Measurements from ENCODE around the gene F2RL3. TPM values are rescaled to one million over a fixed set of nuclear protein-coding genes. Genes with fewer than 3 reads are reported as not detected.

The F2RL3 gene
- polyA plus RNA-seq, 1 donor from 2014 or later: not detected

DNA sequence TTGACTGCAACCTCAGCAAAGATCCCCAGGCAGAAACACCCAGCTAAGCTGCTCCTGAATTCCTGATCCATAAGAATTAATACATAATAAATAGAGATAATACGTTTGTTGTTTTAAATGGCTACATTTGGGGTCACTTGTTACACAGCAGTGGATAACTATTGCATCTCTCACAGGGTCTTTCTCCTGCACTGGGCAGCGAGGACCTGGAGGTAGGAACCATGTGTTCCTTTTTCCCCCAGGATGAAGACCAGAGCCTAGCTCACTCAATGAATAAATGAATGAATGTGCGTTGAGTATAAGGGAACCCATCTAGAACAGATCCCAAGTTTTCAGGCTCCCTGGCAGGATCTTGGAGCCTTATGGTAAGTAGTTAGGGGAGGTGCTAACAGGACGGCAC lies 30.7 kb downstream of the F2RL3 start:
- H3F3A ChIP-seq (ENCODE audit: insufficient read depth, low read length, poor library complexity, severe bottlenecking): no peaks in the 10 kb centered on the region
- no peak overlapping the region for H3K4me3 ChIP-seq (ENCODE audit: low read length)
- no peak overlapping the region for H3K27ac ChIP-seq (ENCODE audit: low read length)
- H4K20me1 ChIP-seq (ENCODE audit: insufficient read depth): no peaks in the 10 kb centered on the region
- no peak overlapping the region for H2AFZ ChIP-seq (ENCODE audit: low read depth, low read length)
- no peaks in the 10 kb centered on the region for H3K79me2 ChIP-seq (replicated peaks; ENCODE audit: insufficient read depth, low read length)
- H3K9ac ChIP-seq (ENCODE audit: low read length): no peak overlapping the region
- no peaks in the 10 kb centered on the region for H3K9me2 ChIP-seq (ENCODE audit: insufficient read depth, low read length)
- no peak overlapping the region for H3K4me2 ChIP-seq (ENCODE audit: low read length)
- TF ChIP-seq SMC3 (conservative IDR thresholded peaks at IDR 0.05; ENCODE audit: poor library complexity): no peak
- TF ChIP-seq, protein P1, sequence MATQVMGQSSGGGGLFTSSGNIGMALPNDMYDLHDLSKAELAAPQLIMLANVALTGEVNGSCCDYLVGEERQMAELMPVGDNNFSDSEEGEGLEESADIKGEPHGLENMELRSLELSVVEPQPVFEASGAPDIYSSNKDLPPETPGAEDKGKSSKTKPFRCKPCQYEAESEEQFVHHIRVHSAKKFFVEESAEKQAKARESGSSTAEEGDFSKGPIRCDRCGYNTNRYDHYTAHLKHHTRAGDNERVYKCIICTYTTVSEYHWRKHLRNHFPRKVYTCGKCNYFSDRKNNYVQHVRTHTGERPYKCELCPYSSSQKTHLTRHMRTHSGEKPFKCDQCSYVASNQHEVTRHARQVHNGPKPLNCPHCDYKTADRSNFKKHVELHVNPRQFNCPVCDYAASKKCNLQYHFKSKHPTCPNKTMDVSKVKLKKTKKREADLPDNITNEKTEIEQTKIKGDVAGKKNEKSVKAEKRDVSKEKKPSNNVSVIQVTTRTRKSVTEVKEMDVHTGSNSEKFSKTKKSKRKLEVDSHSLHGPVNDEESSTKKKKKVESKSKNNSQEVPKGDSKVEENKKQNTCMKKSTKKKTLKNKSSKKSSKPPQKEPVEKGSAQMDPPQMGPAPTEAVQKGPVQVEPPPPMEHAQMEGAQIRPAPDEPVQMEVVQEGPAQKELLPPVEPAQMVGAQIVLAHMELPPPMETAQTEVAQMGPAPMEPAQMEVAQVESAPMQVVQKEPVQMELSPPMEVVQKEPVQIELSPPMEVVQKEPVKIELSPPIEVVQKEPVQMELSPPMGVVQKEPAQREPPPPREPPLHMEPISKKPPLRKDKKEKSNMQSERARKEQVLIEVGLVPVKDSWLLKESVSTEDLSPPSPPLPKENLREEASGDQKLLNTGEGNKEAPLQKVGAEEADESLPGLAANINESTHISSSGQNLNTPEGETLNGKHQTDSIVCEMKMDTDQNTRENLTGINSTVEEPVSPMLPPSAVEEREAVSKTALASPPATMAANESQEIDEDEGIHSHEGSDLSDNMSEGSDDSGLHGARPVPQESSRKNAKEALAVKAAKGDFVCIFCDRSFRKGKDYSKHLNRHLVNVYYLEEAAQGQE (IDR thresholded peaks at IDR 0.05; ENCODE audit: borderline replicate concordance): no peak
- no peak for TF ChIP-seq RAD21 (conservative IDR thresholded peaks at IDR 0.05)
- TF ChIP-seq POLR2AphosphoS5 (IDR thresholded peaks at IDR 0.05): no peak
- TF ChIP-seq MXI1 (conservative IDR thresholded peaks at IDR 0.05; ENCODE audit: poor library complexity, severe bottlenecking): no peak
- no peak for TF ChIP-seq EZH2 (IDR thresholded peaks at IDR 0.05; ENCODE audit: borderline replicate concordance, insufficient read depth, low read length, poor library complexity, severe bottlenecking)
- TF ChIP-seq, protein P2, sequence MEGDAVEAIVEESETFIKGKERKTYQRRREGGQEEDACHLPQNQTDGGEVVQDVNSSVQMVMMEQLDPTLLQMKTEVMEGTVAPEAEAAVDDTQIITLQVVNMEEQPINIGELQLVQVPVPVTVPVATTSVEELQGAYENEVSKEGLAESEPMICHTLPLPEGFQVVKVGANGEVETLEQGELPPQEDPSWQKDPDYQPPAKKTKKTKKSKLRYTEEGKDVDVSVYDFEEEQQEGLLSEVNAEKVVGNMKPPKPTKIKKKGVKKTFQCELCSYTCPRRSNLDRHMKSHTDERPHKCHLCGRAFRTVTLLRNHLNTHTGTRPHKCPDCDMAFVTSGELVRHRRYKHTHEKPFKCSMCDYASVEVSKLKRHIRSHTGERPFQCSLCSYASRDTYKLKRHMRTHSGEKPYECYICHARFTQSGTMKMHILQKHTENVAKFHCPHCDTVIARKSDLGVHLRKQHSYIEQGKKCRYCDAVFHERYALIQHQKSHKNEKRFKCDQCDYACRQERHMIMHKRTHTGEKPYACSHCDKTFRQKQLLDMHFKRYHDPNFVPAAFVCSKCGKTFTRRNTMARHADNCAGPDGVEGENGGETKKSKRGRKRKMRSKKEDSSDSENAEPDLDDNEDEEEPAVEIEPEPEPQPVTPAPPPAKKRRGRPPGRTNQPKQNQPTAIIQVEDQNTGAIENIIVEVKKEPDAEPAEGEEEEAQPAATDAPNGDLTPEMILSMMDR (IDR thresholded peaks at IDR 0.05; ENCODE audit: poor library complexity, severe bottlenecking): no peak
- TF ChIP-seq TAF1 (IDR thresholded peaks at IDR 0.05; ENCODE audit: low read depth): no peak
- no peak for TF ChIP-seq EP300 (conservative IDR thresholded peaks at IDR 0.05; ENCODE audit: poor library complexity, severe bottlenecking)
- no peaks in the 10 kb centered on the region for H3K27me3 ChIP-seq (ENCODE audit: insufficient read depth, low read depth, low read length)
- H3K36me3 ChIP-seq (ENCODE audit: insufficient read depth, low read length): no peaks in the 10 kb centered on the region
- no peaks in the 10 kb centered on the region for H3K9me3 ChIP-seq (ENCODE audit: low read length)

DNA sequence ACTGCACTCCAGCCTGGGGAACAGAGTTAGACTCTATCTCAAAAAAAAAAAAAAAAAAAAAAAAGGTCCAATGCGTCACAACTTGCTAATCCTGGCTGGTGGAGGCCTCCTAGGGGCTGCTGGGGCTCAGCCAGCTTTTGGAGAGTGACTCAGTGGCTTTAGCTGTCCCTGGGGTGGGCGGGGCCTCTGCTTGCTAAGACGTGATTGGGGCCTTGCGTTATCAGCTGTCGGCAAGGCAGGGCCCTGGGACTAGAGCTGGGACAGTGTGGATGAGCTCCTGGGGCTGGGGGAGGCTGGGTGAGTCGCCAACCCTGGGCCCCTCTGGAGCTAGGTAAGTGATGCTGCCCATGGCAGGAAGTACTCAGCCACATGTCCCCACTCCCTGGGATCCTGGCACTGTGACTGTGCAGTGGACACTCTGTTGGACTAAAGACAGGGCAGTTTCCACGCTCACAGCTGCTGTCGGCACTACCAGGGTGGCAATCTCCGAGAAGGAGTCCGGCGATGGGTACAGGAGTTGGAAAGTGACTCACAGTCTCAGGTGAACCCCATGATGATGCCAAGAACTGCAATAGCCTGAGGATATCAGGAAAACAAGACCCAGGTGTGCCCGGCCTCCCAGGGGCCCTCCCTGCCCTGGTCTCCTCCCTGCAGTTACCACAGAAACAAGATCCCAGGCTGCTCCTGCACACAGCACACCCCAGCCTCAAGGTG lies 32.2 kb downstream of the F2RL3 start:
- H4K20me1 ChIP-seq (ENCODE audit: insufficient read depth): no peaks in the 10 kb centered on the region
- no peak overlapping the region for H3K27ac ChIP-seq (ENCODE audit: low read length)
- TF ChIP-seq RAD21 (conservative IDR thresholded peaks at IDR 0.05) (no peak), MXI1 (conservative IDR thresholded peaks at IDR 0.05; ENCODE audit: poor library complexity, severe bottlenecking) (no peak), POLR2AphosphoS5 (IDR thresholded peaks at IDR 0.05) (no peak)
- no peaks in the 10 kb centered on the region for H3K36me3 ChIP-seq (ENCODE audit: insufficient read depth, low read length)
- H3K9me2 ChIP-seq (ENCODE audit: insufficient read depth, low read length): no peaks in the 10 kb centered on the region
- no peak overlapping the region for H2AFZ ChIP-seq (ENCODE audit: low read depth, low read length)
- no peaks in the 10 kb centered on the region for H3K79me2 ChIP-seq (replicated peaks; ENCODE audit: insufficient read depth, low read length)
- H3K4me2 ChIP-seq (ENCODE audit: low read length): no peak overlapping the region
- H3K4me3 ChIP-seq (ENCODE audit: low read length): no peak overlapping the region
- no peaks in the 10 kb centered on the region for H3F3A ChIP-seq (ENCODE audit: insufficient read depth, low read length, poor library complexity, severe bottlenecking)
- H3K27me3 ChIP-seq (ENCODE audit: insufficient read depth, low read depth, low read length): no peaks in the 10 kb centered on the region
- no peak overlapping the region for H3K9ac ChIP-seq (ENCODE audit: low read length)
- no peaks in the 10 kb centered on the region for H3K9me3 ChIP-seq (ENCODE audit: low read length)
